GM18868 (cell line): ENCODE measurements around the gene CPA3.

Source experiments
- ATAC-seq: cut with Tn5 transposase; IDR thresholded peaks from one replicate; pipeline ENCODE4 v1.9.1; 2021; ENCODE audit warnings: mild to moderate bottlenecking, moderate library complexity; ENCODE audit not compliant: unreplicated experiment

CPA3 gene

GRCh38 chr3:148856384-148856783, 8.7 kb upstream of the CPA3 start:
- ATAC-seq: no peak

GRCh38 chr3:148857316-148857715, 7.8 kb upstream of the CPA3 start:
- no peak for ATAC-seq

- ATAC-seq: peak; percentile 79
These were observed 3.7 kb upstream of the CPA3 start for GRCh38 chr3:148861277-148861869.

GRCh38 chr3:148863297-148863696, 1.8 kb upstream of the CPA3 start:
- ATAC-seq: no peak

- ATAC-seq: no peak
These were observed 1.3 kb upstream of the CPA3 start for GRCh38 chr3:148863814-148864213.

- no peak for ATAC-seq
These were observed 1.2 kb downstream of the CPA3 start for GRCh38 chr3:148866261-148866660.

GRCh38 chr3:148873270-148873927, 8.3 kb downstream of the CPA3 start:
- ATAC-seq: no peak

- ATAC-seq: no peak
These were observed 8.9 kb downstream of the CPA3 start for GRCh38 chr3:148873977-148874376.

GRCh38 chr3:148878095-148878494, 13.0 kb downstream of the CPA3 start:
- ATAC-seq: no peak

- no peak for ATAC-seq
These were observed 14.2 kb downstream of the CPA3 start for GRCh38 chr3:148879256-148879655.

- ATAC-seq: peak; percentile 71
These were observed 15.6 kb downstream of the CPA3 start for GRCh38 chr3:148880681-148881080.

- no peak for ATAC-seq
These were observed 16.2 kb downstream of the CPA3 start for GRCh38 chr3:148881286-148881685.

GRCh38 chr3:148882288-148882687, 17.2 kb downstream of the CPA3 start:
- no peak for ATAC-seq

- ATAC-seq: no peak
These were observed 18.1 kb downstream of the CPA3 start for GRCh38 chr3:148883163-148883562.

GRCh38 chr3:148884261-148884660, 19.2 kb downstream of the CPA3 start:
- ATAC-seq: no peak

GRCh38 chr3:148889828-148890227, 24.7 kb downstream of the CPA3 start:
- no peak for ATAC-seq

- no peak for ATAC-seq
These were observed 31.0 kb downstream of the CPA3 start for GRCh38 chr3:148896062-148896461.

GRCh38 chr3:148901987-148902791, 37.1 kb downstream of the CPA3 start:
- ATAC-seq: no peak

- no peak for ATAC-seq
These were observed 37.9 kb downstream of the CPA3 start for GRCh38 chr3:148903022-148903442.

GRCh38 chr3:148903941-148904340, 38.8 kb downstream of the CPA3 start:
- ATAC-seq: no peak

- ATAC-seq: no peak
These were observed 41.6 kb downstream of the CPA3 start for GRCh38 chr3:148906667-148907066.

GRCh38 chr3:148911173-148911572, 46.1 kb downstream of the CPA3 start:
- no peak for ATAC-seq
